NCI-H2081 treated with DMSO at 0.1 percent for 48 hours (cell line): ENCODE data around the gene PER2.

Experiments
- DNase-seq: peaks from one replicate; lab custom pipeline; 2025; lab: John Stamatoyannopoulos, UW

The PER2 gene

GRCh38 chr2:238226698-238227586 is 61.5 kb downstream of the PER2 start:
- no peak for DNase-seq

- DNase-seq, result no peak
Measured at GRCh38 chr2:238225911-238226697, 62.3 kb downstream of the PER2 start.

GRCh38 chr2:238225121-238225520 is 63.3 kb downstream of the PER2 start:
- DNase-seq, result no peak

GRCh38 chr2:238224356-238225035 is 63.9 kb downstream of the PER2 start:
- no peak for DNase-seq

- no peak for DNase-seq
Measured at GRCh38 chr2:238220892-238221521, 67.4 kb downstream of the PER2 start.

- no peak for DNase-seq
Measured at GRCh38 chr2:238220274-238220891, 68.0 kb downstream of the PER2 start.

GRCh38 chr2:238216651-238217184 is 71.7 kb downstream of the PER2 start:
- no peak for DNase-seq

GRCh38 chr2:238207006-238207405 is 81.4 kb downstream of the PER2 start:
- DNase-seq, result no peak

GRCh38 chr2:238203973-238204683 is 84.3 kb downstream of the PER2 start:
- DNase-seq, result no peak

- DNase-seq, result peak; percentile 38
Measured at GRCh38 chr2:238203094-238203972, 85.1 kb downstream of the PER2 start, which contains the start of gene ILKAP. Gene ILKAP, minus strand, starts transcription at chr2:238203695. Its CDS starts 142 bp downstream, at chr2:238203553.

GRCh38 chr2:238202326-238203093 is 85.9 kb downstream of the PER2 start:
- DNase-seq, result no peak
